Hematopoietic multipotent progenitor cell treated with erythropoietin and hydrocortisone succinate and interleukin-3 and kit ligand, for 6 days (in vitro differentiated cells): ENCODE results near the gene KLF3.

Experiments used
- DNase-seq: peaks from one replicate; pipeline ENCODE4 v3.0.0-alpha.2; 2015

Gene KLF3

GRCh38 chr4:38747629-38748028 lies 83.6 kb downstream of the KLF3 start:
- DNase-seq = no peak

DNA sequence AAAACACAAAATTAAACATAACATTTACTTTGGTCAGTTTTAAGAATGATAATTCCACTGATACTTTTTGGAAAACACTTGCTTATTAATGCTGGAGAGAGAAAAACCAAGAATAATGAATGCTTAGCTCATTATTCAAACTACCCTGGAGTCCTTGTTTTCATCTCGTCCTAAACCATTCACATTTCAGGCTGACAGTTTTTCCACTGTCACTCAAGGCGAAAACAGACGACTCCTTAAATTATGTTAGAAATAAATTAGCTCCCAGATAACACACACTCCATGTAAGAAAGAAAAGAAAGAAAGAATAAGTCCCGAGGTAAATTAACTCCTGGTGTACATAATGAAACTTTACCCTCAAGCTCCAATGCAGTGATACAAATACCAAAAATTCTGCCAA lies 85.3 kb downstream of the KLF3 start:
- no peak for DNase-seq
